HEK293 (cell line): ENCODE data around the gene TAF9B.
A peak's percentile ranks its signal among the peaks of the same experiment; 100 is the strongest.

ENCODE experiments used
- CTCF ChIA-PET: fragments of 350-600 bp; formaldehyde crosslinking; extraction: SDS; loops from one replicate; lab custom pipeline; 2021; ENCODE audit warnings: antibody characterized with exemption; lab: Yijun Ruan, JAX
- POLR2A ChIA-PET: fragments of 300-600 bp; formaldehyde crosslinking; extraction: SDS; loops from one replicate; lab custom pipeline; 2020; ENCODE audit warnings: antibody characterized with exemption, inconsistent platforms; lab: Yijun Ruan, JAX
- H3K27ac ChIP-seq: fragments of 200-500 bp; sonication (Bioruptor generic); 2 replicates; pipeline ENCODE4 v1.5.1; 2014; ENCODE audit warnings: low read depth, low read length, control low read depth, inconsistent platforms; ENCODE audit errors: extremely low read depth
- H3K36me3 ChIP-seq, 2 experiments: fragments of 200-500 bp in 1 of 2; sonication (Bioruptor generic) in 1 of 2; 1 replicate in 1 of 2; 2 replicates in 1 of 2; pipeline ENCODE4 v1.5.1; 2014 to 2017; ENCODE audit warnings: inconsistent platforms in 2 of 2, low read length in 2 of 2; ENCODE audit not compliant: control insufficient read depth in 2 of 2, insufficient read depth in 1 of 2
- H3K4me1 ChIP-seq: fragments of 200-500 bp; sonication (Bioruptor generic); 2 replicates; pipeline ENCODE4 v1.5.1; 2014; ENCODE audit warnings: mild to moderate bottlenecking, low read length, inconsistent platforms; ENCODE audit not compliant: control insufficient read depth, insufficient read depth
- H3K4me3 ChIP-seq: 2 replicates; pipeline ENCODE4 v1.5.1; 2011; ENCODE audit warnings: low read depth, mild to moderate bottlenecking, control low read depth, low read length, moderate library complexity
- H3K9me3 ChIP-seq: fragments of 200-500 bp; sonication (Bioruptor generic); 2 replicates; pipeline ENCODE4 v1.5.1; 2014; ENCODE audit warnings: low read depth, low read length, inconsistent platforms; ENCODE audit not compliant: control insufficient read depth, insufficient read depth
- HOXA7 ChIP-seq: sonication (generic); formaldehyde crosslinking; IDR thresholded peaks from 2 replicates; pipeline ENCODE4 v1.8.1; 2022; ENCODE audit warnings: missing genetic modification reagents, borderline replicate concordance
- KLF1 ChIP-seq: fragments of 450-650 bp; formaldehyde crosslinking; IDR thresholded peaks from 2 replicates; pipeline ENCODE4 v1.5.1; 2016; ENCODE audit warnings: missing biosample characterization, missing genetic modification characterization
- KLF16 ChIP-seq: fragments of 450-650 bp; formaldehyde crosslinking; IDR thresholded peaks from 2 replicates; pipeline ENCODE4 v1.5.1; 2017; ENCODE audit warnings: missing biosample characterization, missing genetic modification characterization
- PRDM10 ChIP-seq: fragments of 450-650 bp; formaldehyde crosslinking; IDR thresholded peaks from 2 replicates; pipeline ENCODE4 v1.5.1; 2016; ENCODE audit warnings: missing biosample characterization, missing genetic modification characterization
- SP3 ChIP-seq: fragments of 450-650 bp; formaldehyde crosslinking; IDR thresholded peaks from 2 replicates; pipeline ENCODE4 v1.5.1; 2016; ENCODE audit warnings: missing biosample characterization, missing genetic modification characterization
- ZBTB44 ChIP-seq: fragments of 450-650 bp; IDR thresholded peaks from 2 replicates; pipeline ENCODE4 v1.5.1; 2018; ENCODE audit warnings: missing biosample characterization, mild to moderate bottlenecking, missing genetic modification characterization
- ZNF121 ChIP-seq: fragments of 450-650 bp; formaldehyde crosslinking; IDR thresholded peaks from 2 replicates; pipeline ENCODE4 v1.5.1; 2016; ENCODE audit warnings: missing biosample characterization, missing genetic modification characterization
- ZNF169 ChIP-seq: fragments of 450-650 bp; formaldehyde crosslinking; IDR thresholded peaks from 2 replicates; pipeline ENCODE4 v1.5.1; 2016; ENCODE audit warnings: missing biosample characterization, missing genetic modification characterization
- ZNF175 ChIP-seq: fragments of 450-650 bp; formaldehyde crosslinking; IDR thresholded peaks from 2 replicates; pipeline ENCODE4 v1.5.1; 2016; ENCODE audit warnings: missing biosample characterization, missing genetic modification characterization
- ZNF214 ChIP-seq: fragments of 450-650 bp; formaldehyde crosslinking; IDR thresholded peaks from 2 replicates; pipeline ENCODE4 v1.5.1; 2017; ENCODE audit warnings: missing biosample characterization, mild to moderate bottlenecking, missing genetic modification characterization, borderline replicate concordance
- ZNF274 ChIP-seq, 2 experiments: fragments of 200-500 bp in 1 of 2; fragments of 450-650 bp in 1 of 2; sonication (Bioruptor generic) in 1 of 2; formaldehyde crosslinking in 1 of 2; IDR thresholded peaks; 2 replicates each; pipeline versions ENCODE4 v1.5.1 to v1.6.1; 2014 to 2016; ENCODE audit warnings: borderline replicate concordance in 1 of 2, inconsistent platforms in 1 of 2, low read length in 1 of 2, missing biosample characterization in 1 of 2, missing genetic modification characterization in 1 of 2
- ZNF423 ChIP-seq: fragments of 450-650 bp; formaldehyde crosslinking; IDR thresholded peaks from 2 replicates; pipeline ENCODE4 v1.5.1; 2016; ENCODE audit warnings: missing biosample characterization, missing genetic modification characterization
- ZNF48 ChIP-seq: fragments of 450-650 bp; formaldehyde crosslinking; IDR thresholded peaks from 2 replicates; pipeline ENCODE4 v1.5.1; 2016; ENCODE audit warnings: missing biosample characterization, missing genetic modification characterization
- ZNF501 ChIP-seq: fragments of 450-650 bp; formaldehyde crosslinking; IDR thresholded peaks from 2 replicates; pipeline ENCODE4 v1.5.1; 2016; ENCODE audit warnings: missing biosample characterization, missing genetic modification characterization
- ZNF513 ChIP-seq: fragments of 450-650 bp; IDR thresholded peaks from 2 replicates; pipeline ENCODE4 v1.5.1; 2018; ENCODE audit warnings: missing biosample characterization, missing genetic modification characterization
- ZNF514 ChIP-seq: fragments of 450-650 bp; formaldehyde crosslinking; IDR thresholded peaks from 2 replicates; pipeline ENCODE4 v1.5.1; 2016; ENCODE audit warnings: missing biosample characterization, missing genetic modification characterization
- ZNF561 ChIP-seq: fragments of 450-650 bp; IDR thresholded peaks from 2 replicates; pipeline ENCODE4 v1.5.1; 2018; ENCODE audit warnings: missing biosample characterization, missing genetic modification characterization, borderline replicate concordance
- ZNF571 ChIP-seq: fragments of 450-650 bp; formaldehyde crosslinking; IDR thresholded peaks from 2 replicates; pipeline ENCODE4 v1.5.0; 2017; ENCODE audit warnings: missing biosample characterization, missing genetic modification characterization
- ZNF585B ChIP-seq: fragments of 450-650 bp; formaldehyde crosslinking; IDR thresholded peaks from 2 replicates; pipeline ENCODE4 v1.5.1; 2016; ENCODE audit warnings: missing biosample characterization, missing genetic modification characterization
- ZNF610 ChIP-seq: fragments of 450-650 bp; formaldehyde crosslinking; IDR thresholded peaks from 2 replicates; pipeline ENCODE4 v1.5.1; 2016; ENCODE audit warnings: missing biosample characterization, missing genetic modification characterization, borderline replicate concordance
- ZNF621 ChIP-seq: fragments of 450-650 bp; formaldehyde crosslinking; IDR thresholded peaks from 2 replicates; pipeline ENCODE4 v1.5.1; 2017; ENCODE audit warnings: missing biosample characterization, missing genetic modification characterization
- ZNF624 ChIP-seq: fragments of 450-650 bp; formaldehyde crosslinking; IDR thresholded peaks from 2 replicates; pipeline ENCODE4 v1.5.1; 2017; ENCODE audit warnings: missing biosample characterization, missing genetic modification characterization
- ZNF654 ChIP-seq: fragments of 450-650 bp; formaldehyde crosslinking; IDR thresholded peaks from 2 replicates; pipeline ENCODE4 v1.5.1; 2016; ENCODE audit warnings: low read depth, missing biosample characterization, missing genetic modification characterization
- ZNF837 ChIP-seq: fragments of 450-650 bp; formaldehyde crosslinking; IDR thresholded peaks from 2 replicates; pipeline ENCODE4 v1.5.1; 2016; ENCODE audit warnings: missing biosample characterization, missing genetic modification characterization

Gene TAF9B

GRCh38 chrX:78111140-78111931 lies 28.1 kb downstream of the TAF9B start:
- Histone ChIP-seq H3K27ac (no peak overlapping the region), H3K4me1 (peaks cover 10% of the 10 kb centered on the region; the same call in 1 of the 2 replicates)
- 0 out of 2 replicates have a peak, but pooled peaks have one; percentile 29 for TF ChIP-seq KLF1 (tag by site-specific recombination)
- TF ChIP-seq ZNF423 = no peak
- TF ChIP-seq, all 188 proteins: peak for 1
- ChIA-PET CTCF (no interaction called here), POLR2A (no interaction called here)
- Histone ChIP-seq H3K36me3 (peaks cover 42 to 71% of the 10 kb centered on the region in 2 experiments), H3K4me3 (no peak overlapping the region), H3K9me3 (no peaks in the 10 kb centered on the region)

- ChIA-PET CTCF (interaction anchor here (0.7 kb wide), 1 partner anchor 151 kb away, joined by 3 read pairs; no protein-coding TSS in a partner anchor), POLR2A (no interaction called here)
- Histone ChIP-seq H3K4me1 (peaks cover 13% of the 10 kb centered on the region), H3K4me3 (no peak overlapping the region), H3K27ac (no peak overlapping the region), H3K9me3 (no peaks in the 10 kb centered on the region), H3K36me3 (peaks cover 32 to 56% of the 10 kb centered on the region in 2 experiments)
- TF ChIP-seq ZNF214 (tag by site-specific recombination) (no peak), ZNF621 (no peak), ZNF274 (IDR thresholded peaks at IDR 0.05; ENCODE audit: low read length) (no peak), ZNF274 (tag by site-specific recombination; IDR thresholded peaks at IDR 0.05; ENCODE audit: borderline replicate concordance) (no peak), ZNF513 (no peak), ZNF48 (tag by site-specific recombination) (no peak), KLF16 (tag by site-specific recombination) (no peak), ZBTB44 (tag by site-specific recombination) (no peak), ZNF175 (no peak)
These were observed 30.0 kb downstream of the TAF9B start for GRCh38 chrX:78109458-78109857.

- TF ChIP-seq ZNF624 = no peak
- TF ChIP-seq ZNF571 (tag by site-specific recombination) = no peak
- no peak for TF ChIP-seq ZNF121 (tag by site-specific recombination)
- TF ChIP-seq PRDM10 = no peak
- no peak for TF ChIP-seq HOXA7 (CRISPR knock-in tag)
- no peak for TF ChIP-seq SP3 (tag by site-specific recombination)
- TF ChIP-seq ZNF585B = no peak
- no peak for TF ChIP-seq ZNF654 (tag by site-specific recombination)
- no peak for TF ChIP-seq ZNF610 (tag by site-specific recombination)
- no peak for TF ChIP-seq ZNF561 (tag by site-specific recombination)
- TF ChIP-seq ZNF501 (tag by site-specific recombination) = no peak
- TF ChIP-seq ZNF169 (tag by site-specific recombination) = no peak
- no peak for TF ChIP-seq ZNF514 (tag by site-specific recombination)
- no peak for TF ChIP-seq ZNF837 (tag by site-specific recombination)
- TF ChIP-seq ZNF214 (tag by site-specific recombination) = no peak
- no peak overlapping the region for H3K27ac ChIP-seq
- POLR2A ChIA-PET = no interaction called here
- H3K36me3 ChIP-seq = peaks cover 15 to 30% of the 10 kb centered on the region in 2 experiments
- peaks cover 13% of the 10 kb centered on the region for H3K4me1 ChIP-seq
- H3K4me3 ChIP-seq = no peak overlapping the region
- CTCF ChIA-PET = interaction anchor here (0.9 to 1.0 kb wide), 2 partner anchors 14 to 82 kb away, joined by 3 read pairs; no protein-coding TSS in a partner anchor
- no peaks in the 10 kb centered on the region for H3K9me3 ChIP-seq
These were observed 32.8 kb downstream of the TAF9B start for GRCh38 chrX:78106651-78106986.
